H1 (cell line): ENCODE measurements around the gene CCDC157. TPM values are rescaled to one million over a fixed set of nuclear protein-coding genes. Genes with fewer than 3 reads are reported as not detected.

Source experiments
- CTCF ChIA-PET: fragments of 300-600 bp; sonication (Branson Sonifier 250); formaldehyde crosslinking; loops from one replicate; lab custom pipeline; 2021; ENCODE audit not compliant: partially characterized antibody; lab: Charles Lee
- POLR2A ChIA-PET: fragments of 300-600 bp; sonication (Branson Sonifier 250); formaldehyde crosslinking; loops from one replicate; lab custom pipeline; 2021; ENCODE audit warnings: inconsistent platforms; ENCODE audit not compliant: partially characterized antibody; lab: Charles Lee
- DNase-seq, 2 experiments: peaks; one replicate each; pipeline versions ENCODE4 v3.0.0 to v3.0.0-alpha.2; 2010 to 2022; ENCODE audit warnings: low spot score in 2 of 2, low read depth in 1 of 2, mixed read lengths in 1 of 2
- FAIRE-seq: peaks from 2 replicates; lab custom pipeline; 2011; peaks lifted over from hg19 to GRCh38; lab: Jason Lieb, UNC
- H2AFZ ChIP-seq: 2 replicates; pipeline ENCODE4 v1.8.1; 2012; ENCODE audit warnings: low read length, inconsistent platforms
- H2AK5ac ChIP-seq: 2 replicates; pipeline ENCODE4 v1.6.1; 2013; ENCODE audit warnings: low read depth, low read length
- H2BK120ac ChIP-seq: replicated peaks from 2 replicates; pipeline ENCODE3; 2013; ENCODE audit warnings: low read depth, low read length, inconsistent platforms
- H2BK12ac ChIP-seq: 2 replicates; pipeline ENCODE4 v1.6.1; 2013; ENCODE audit warnings: low read depth, low read length
- H2BK15ac ChIP-seq: 2 replicates; pipeline ENCODE4 v1.6.1; 2013; ENCODE audit warnings: low read length
- H2BK20ac ChIP-seq: 2 replicates; pipeline ENCODE4 v1.6.1; 2013; ENCODE audit warnings: low read length
- H2BK5ac ChIP-seq: 2 replicates; pipeline ENCODE4 v1.6.1; 2013; ENCODE audit warnings: low read depth, low read length
- H3K14ac ChIP-seq: 2 replicates; pipeline ENCODE4 v1.6.1; 2013; ENCODE audit warnings: inconsistent platforms; ENCODE audit not compliant: insufficient read length
- H3K18ac ChIP-seq: 2 replicates; pipeline ENCODE4 v1.6.1; 2013; ENCODE audit warnings: low read length; ENCODE audit errors: extremely low read depth
- H3K23ac ChIP-seq: 2 replicates; pipeline ENCODE4 v1.6.1; 2013; ENCODE audit warnings: inconsistent platforms; ENCODE audit not compliant: insufficient read length
- H3K23me2 ChIP-seq: 2 replicates; pipeline ENCODE4 v1.6.1; 2013; ENCODE audit warnings: low read depth, low read length
- H3K27ac ChIP-seq: 2 replicates; pipeline ENCODE4 v1.6.1; 2011; ENCODE audit warnings: low read depth, low read length, inconsistent platforms
- H3K27me3 ChIP-seq, 4 experiments: replicated peaks in 1 of 4; 1 replicate in 1 of 4; 2 replicates in 3 of 4; pipeline versions ENCODE4 v1.6.1 to v1.8.1; 2011 to 2013; ENCODE audit warnings: low read length in 3 of 4, mild to moderate bottlenecking in 3 of 4, inconsistent platforms in 2 of 4, mixed read lengths in 2 of 4, moderate library complexity in 1 of 4; ENCODE audit not compliant: control insufficient read depth in 3 of 4, insufficient read depth in 3 of 4; ENCODE audit errors: extremely low read depth in 1 of 4
- H3K36me3 ChIP-seq, 4 experiments: 2 replicates each; pipeline versions ENCODE4 v1.6.1 to v1.8.1; 2011 to 2013; ENCODE audit warnings: mild to moderate bottlenecking in 4 of 4, low read length in 3 of 4, moderate library complexity in 2 of 4, control low read depth in 1 of 4, inconsistent platforms in 1 of 4; ENCODE audit not compliant: insufficient read depth in 4 of 4, control insufficient read depth in 2 of 4
- H3K4ac ChIP-seq: replicated peaks from 2 replicates; pipeline ENCODE3; 2013; ENCODE audit warnings: low read length, low read depth, mixed read lengths, inconsistent platforms; ENCODE audit not compliant: insufficient read length
- H3K4me1 ChIP-seq, 4 experiments: replicated peaks in 1 of 4; 1 replicate in 1 of 4; 2 replicates in 3 of 4; pipeline versions ENCODE4 v1.6.1 to v1.8.1; 2011 to 2013; ENCODE audit warnings: low read length in 3 of 4, inconsistent platforms in 2 of 4, mixed read lengths in 1 of 4; ENCODE audit not compliant: insufficient read depth in 4 of 4, control insufficient read depth in 3 of 4
- H3K4me2 ChIP-seq, 2 experiments: 2 replicates each; pipeline versions ENCODE4 v1.6.1 to v1.8.1; 2011 to 2013; ENCODE audit warnings: low read depth in 2 of 2, low read length in 2 of 2, control low read depth in 1 of 2, inconsistent platforms in 1 of 2, mild to moderate bottlenecking in 1 of 2; ENCODE audit not compliant: insufficient read depth in 1 of 2
- H3K4me3 ChIP-seq, 4 experiments: fragments of 200-600, 300-600 bp in 1 of 4; sonication (generic), shearing (Covaris generic), sonication (Bioruptor Twin) in 1 of 4; 2 replicates each; pipeline versions ENCODE4 v1.5.1 to v1.8.1; 2011 to 2016; ENCODE audit warnings: low read length in 4 of 4, low read depth in 3 of 4, control low read depth in 2 of 4, inconsistent platforms in 2 of 4, mild to moderate bottlenecking in 2 of 4, mixed read lengths in 1 of 4, moderate library complexity in 1 of 4; ENCODE audit not compliant: insufficient read depth in 2 of 4; ENCODE audit errors: extremely low read depth in 1 of 4
- H3K56ac ChIP-seq: replicated peaks from 2 replicates; pipeline ENCODE3; 2013; ENCODE audit warnings: low read depth, mild to moderate bottlenecking, mixed read lengths, low read length, inconsistent platforms; ENCODE audit not compliant: insufficient read length
- H3K79me1 ChIP-seq: 2 replicates; pipeline ENCODE4 v1.6.1; 2013; ENCODE audit warnings: low read depth, low read length, control low read depth
- H3K79me2 ChIP-seq, 2 experiments: 2 replicates each; pipeline versions ENCODE4 v1.6.1 to v1.8.1; 2012 to 2013; ENCODE audit warnings: low read length in 2 of 2, mild to moderate bottlenecking in 2 of 2, inconsistent platforms in 1 of 2; ENCODE audit not compliant: insufficient read depth in 2 of 2, control insufficient read depth in 1 of 2
- H3K9ac ChIP-seq, 4 experiments: replicated peaks in 1 of 4; 1 replicate in 1 of 4; 2 replicates in 3 of 4; pipeline versions ENCODE4 v1.6.1 to v1.8.1; 2011 to 2013; ENCODE audit warnings: low read depth in 3 of 4, low read length in 3 of 4, control low read depth in 2 of 4, mild to moderate bottlenecking in 2 of 4, moderate library complexity in 2 of 4, inconsistent platforms in 1 of 4; ENCODE audit errors: extremely low read depth in 1 of 4
- H3K9me3 ChIP-seq, 2 experiments: 2 replicates each; pipeline versions ENCODE4 v1.6.1 to v1.8.1; 2012 to 2013; ENCODE audit warnings: mild to moderate bottlenecking in 2 of 2, moderate library complexity in 2 of 2, control low read depth in 1 of 2, inconsistent platforms in 1 of 2, low read depth in 1 of 2, low read length in 1 of 2, mixed read lengths in 1 of 2; ENCODE audit not compliant: insufficient read depth in 2 of 2
- H4K20me1 ChIP-seq, 2 experiments: replicated peaks in 1 of 2; 2 replicates each; pipeline versions ENCODE3 to v1.8.1; 2011 to 2013; ENCODE audit warnings: inconsistent platforms in 2 of 2, low read length in 2 of 2, mild to moderate bottlenecking in 1 of 2; ENCODE audit not compliant: insufficient read depth in 2 of 2, control insufficient read depth in 1 of 2
- H4K5ac ChIP-seq: 2 replicates; pipeline ENCODE4 v1.6.1; 2013; ENCODE audit warnings: low read length, low read depth, mixed read lengths, inconsistent platforms; ENCODE audit not compliant: insufficient read length
- H4K8ac ChIP-seq: 2 replicates; pipeline ENCODE4 v1.8.0; 2013; ENCODE audit warnings: mild to moderate bottlenecking, moderate library complexity, low read length, inconsistent platforms; ENCODE audit not compliant: insufficient read depth; ENCODE audit errors: extremely low read depth
- H4K91ac ChIP-seq: replicated peaks from 2 replicates; pipeline ENCODE3; 2013; ENCODE audit warnings: low read length, mixed read lengths, inconsistent platforms; ENCODE audit not compliant: insufficient read length
- ASH2L ChIP-seq: fragments of 200-600, 300-600 bp; sonication (generic); IDR thresholded peaks from one replicate; pipeline ENCODE4 v1.7.1; 2017; ENCODE audit warnings: low read length
- BACH1 ChIP-seq: IDR thresholded peaks from 2 replicates; pipeline ENCODE4 v1.6.1; 2012; ENCODE audit warnings: low read length, improper control_type of control experiment
- BCL11A ChIP-seq, 2 experiments: IDR thresholded peaks; one replicate each; pipeline ENCODE4 v1.6.1; 2011; ENCODE audit warnings: low read depth in 2 of 2, low read length in 2 of 2, mild to moderate bottlenecking in 2 of 2
- CREB1 ChIP-seq: IDR thresholded peaks from 2 replicates; pipeline ENCODE4 v1.6.1; 2012; ENCODE audit warnings: inconsistent platforms
- KDM4A ChIP-seq: IDR thresholded peaks from one replicate; pipeline ENCODE4 v1.7.1; 2012; ENCODE audit warnings: low read depth, mild to moderate bottlenecking, moderate library complexity, low read length, inconsistent platforms; ENCODE audit not compliant: severe bottlenecking
- KDM5A ChIP-seq: fragments of 200-600 bp; IDR thresholded peaks from 2 replicates; pipeline ENCODE4 v1.7.1; 2012; ENCODE audit warnings: mild to moderate bottlenecking, low read length, inconsistent platforms, mixed read lengths
- NANOG ChIP-seq: IDR thresholded peaks from 2 replicates; pipeline ENCODE4 v1.6.1; 2011; ENCODE audit warnings: low read length, low read depth, mild to moderate bottlenecking, inconsistent platforms; ENCODE audit not compliant: insufficient read depth, poor library complexity, severe bottlenecking
- NRF1 ChIP-seq: IDR thresholded peaks from 2 replicates; pipeline ENCODE4 v1.6.1; 2011; ENCODE audit warnings: mild to moderate bottlenecking, low read depth, low read length, improper control_type of control experiment
- PHF8 ChIP-seq: fragments of 200-600 bp; sonication (generic); conservative IDR thresholded peaks from 2 replicates; pipeline ENCODE4 v1.7.1; 2012; ENCODE audit warnings: low read depth, mild to moderate bottlenecking, inconsistent platforms, low read length, moderate library complexity
- POLR2AphosphoS5 ChIP-seq: IDR thresholded peaks from 2 replicates; pipeline ENCODE4 v1.6.1; 2011; ENCODE audit warnings: low read depth, low read length
- SAP30 ChIP-seq: fragments of 300-600 bp; sonication (generic); IDR thresholded peaks from 2 replicates; pipeline ENCODE4 v1.7.1; 2012; ENCODE audit warnings: low read length, moderate library complexity, mild to moderate bottlenecking, inconsistent platforms; ENCODE audit not compliant: insufficient read depth, insufficient replicate concordance
- SIX5 ChIP-seq: IDR thresholded peaks from 2 replicates; pipeline ENCODE4 v1.6.1; 2011; ENCODE audit warnings: mild to moderate bottlenecking, low read depth, low read length
- SP4 ChIP-seq: IDR thresholded peaks from 2 replicates; pipeline ENCODE4 v1.6.1; 2012; ENCODE audit warnings: low read length, inconsistent platforms
- ZNF274 ChIP-seq: IDR thresholded peaks from 2 replicates; pipeline ENCODE4 v1.7.0; 2012; ENCODE audit warnings: low read length, borderline replicate concordance; ENCODE audit errors: extremely low read depth
- WGBS, 2 experiments: shearing (Covaris generic) in 1 of 2; methylation state at CpG; one replicate each; pipeline versions ENCODE4 v1.1.6 to v1.1.7; 2013 to 2015; ENCODE audit warnings: low lambda C conversion rate in 2 of 2, mixed read lengths in 2 of 2, inconsistent platforms in 1 of 2, low coverage in 1 of 2, missing lambda C conversion rate in 1 of 2; ENCODE audit not compliant: insufficient replicate concordance in 2 of 2, insufficient coverage in 1 of 2, insufficient read length in 1 of 2; ENCODE audit errors: extremely low coverage in 1 of 2, missing lambda C conversion rate in 1 of 2; 5-methylcytosine and 5-hydroxymethylcytosine counted together
- polyA plus RNA-seq, 7 experiments: library from polyadenylated mRNA; depleted of rRNA in 3 of 7; stranded (reverse) in 5 of 7; unstranded in 2 of 7; fragments of >200 nt in 5 of 7; fragments of 200-250 nt in 2 of 7; gene quantifications; 1 replicate in 5 of 7; 2 replicates in 1 of 7; 4 replicates in 1 of 7; pipeline versions ENCODE4 v1.2.1 to v1.2.3, GENCODE V29; 2011 to 2013; ENCODE audit warnings: missing spikeins in 2 of 7, mixed read lengths in 2 of 7
- total RNA-seq: library from RNA; stranded (reverse); fragmentation: NEBNext Ultra II Directional; extraction: Animal tissue kit (Norgen Biotek cat#: 25700); gene quantifications from 2 replicates; pipeline ENCODE4 v1.2.1, GENCODE V29; 2021

CCDC157 gene
- total and polyA plus RNA-seq, 2 of the 8 experiments (the other 6 are each of a cell fraction or from before 2014, with no cell fraction given): 4.1 to 8.4 TPM

DNA sequence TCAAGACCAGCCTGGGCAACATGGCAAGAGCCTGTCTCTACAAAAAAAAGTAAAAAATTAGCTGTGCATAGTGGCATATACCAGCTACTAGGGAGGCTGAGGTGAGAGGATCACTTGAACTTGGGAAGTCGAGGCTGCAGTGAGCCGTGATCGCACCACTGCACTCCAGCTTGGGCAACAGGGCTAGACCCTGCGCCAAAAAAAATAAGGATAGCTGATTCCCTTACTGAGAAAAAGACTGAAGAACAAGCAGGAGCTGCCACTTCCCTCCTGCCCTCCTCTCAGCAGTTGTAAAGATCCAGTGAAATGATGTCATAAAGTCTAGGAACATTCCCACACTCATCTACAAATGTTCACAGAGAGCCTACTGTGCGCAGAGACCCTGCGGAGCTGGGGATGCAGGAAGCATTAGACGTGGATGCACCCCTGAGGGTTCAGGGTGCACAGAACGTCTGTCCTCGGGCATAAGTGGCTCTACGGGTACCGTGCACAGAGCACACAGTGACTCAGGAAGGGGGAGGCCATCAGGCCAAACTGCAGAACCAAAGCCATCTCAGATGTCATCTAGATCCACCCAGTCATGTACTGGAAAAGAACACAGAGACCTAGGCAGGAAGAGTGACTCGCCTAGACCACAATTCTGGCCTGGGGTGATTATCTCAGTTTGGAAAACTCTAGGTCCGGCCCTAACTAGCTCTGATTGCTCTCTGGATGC, 51.7 kb downstream of the CCDC157 start:
- no peak overlapping the region for H3K4me3 ChIP-seq
- H2BK120ac ChIP-seq: no peak overlapping the region
- H3K27ac ChIP-seq: no peak overlapping the region
- H3K9ac ChIP-seq: no peak overlapping the region
- H4K5ac ChIP-seq: no peak overlapping the region
- H3K18ac ChIP-seq: no peak overlapping the region
- H3K56ac ChIP-seq: no peak overlapping the region
- H3K4me1 ChIP-seq: no peaks in the 10 kb centered on the region
- ChIA-PET POLR2A (no interaction called here), CTCF (interaction anchor here (0.6 to 1.2 kb wide), 3 partner anchors 18 to 355 kb away, joined by 3 to 4 read pairs (median 3); no protein-coding TSS in a partner anchor)
- no peak overlapping the region for H2BK12ac ChIP-seq
- peaks cover 0 to 9% (median under 1%) of the 10 kb centered on the region in 4 experiments; a peak in 4 of 8 replicates for H3K36me3 ChIP-seq
- H2AFZ ChIP-seq: no peak overlapping the region
- H4K20me1 ChIP-seq: peaks cover 5% of the 10 kb centered on the region in 2 experiments
- H3K14ac ChIP-seq: peak overlapping the region; percentile 31
- H2BK5ac ChIP-seq: no peak overlapping the region
- WGBS, 2 experiments: 90% methylated on average over 13 of the region's 13 CpGs; no CpG with 5 or more reads in 1 of the 2 experiments
- no peak overlapping the region for H2BK20ac ChIP-seq
- no peak overlapping the region for H3K23ac ChIP-seq
- DNase-seq (no peak), FAIRE-seq (no peak)
- no peaks in the 10 kb centered on the region for H3K79me2 ChIP-seq
- no peaks in the 10 kb centered on the region for H3K27me3 ChIP-seq
- no peaks in the 10 kb centered on the region for H3K23me2 ChIP-seq
- no peaks in the 10 kb centered on the region for H3K9me3 ChIP-seq
- H4K8ac ChIP-seq: no peak overlapping the region
- no peak overlapping the region for H3K4me2 ChIP-seq
- H4K91ac ChIP-seq: no peak overlapping the region
- H2BK15ac ChIP-seq: no peak overlapping the region
- H3K4ac ChIP-seq: no peak overlapping the region
- H2AK5ac ChIP-seq: no peak overlapping the region
- H3K79me1 ChIP-seq: no peaks in the 10 kb centered on the region
- TF ChIP-seq SIX5: no peak
- TF ChIP-seq KDM5A: no peak
- no peak for TF ChIP-seq ZNF274
- no peak for TF ChIP-seq NANOG
- no peak for TF ChIP-seq SAP30
- TF ChIP-seq PHF8: no peak
- no peak for TF ChIP-seq NRF1
- no peak for TF ChIP-seq POLR2AphosphoS5
- no peak for TF ChIP-seq ASH2L
- no peak for TF ChIP-seq KDM4A
- no peak for TF ChIP-seq SP4
- TF ChIP-seq CREB1: no peak
- no peak for TF ChIP-seq BCL11A (IDR thresholded peaks at IDR 0.05; ENCODE audit: low read depth in 2 of 2, low read length in 2 of 2)
- TF ChIP-seq BACH1: no peak
